Keratinocyte (primary cell): ENCODE measurements around the gene CCDC97. TPM values are rescaled to one million over a fixed set of nuclear protein-coding genes. Genes with fewer than 3 reads are reported as not detected.

Source experiments
- DNase-seq: peaks from one replicate; pipeline ENCODE4 v3.0.0-alpha.2; 2011; ENCODE audit warnings: low read depth, missing footprints, low spot score
- FAIRE-seq: peaks from 2 replicates; lab custom pipeline; 2011; peaks lifted over from hg19 to GRCh38; lab: Jason Lieb, UNC
- H2AFZ ChIP-seq: 2 replicates; pipeline ENCODE4 v1.6.0; 2012; ENCODE audit warnings: low read length, control low read depth, inconsistent platforms; ENCODE audit not compliant: control insufficient read depth
- H3K27ac ChIP-seq: 2 replicates; pipeline ENCODE4 v1.5.1; 2011; ENCODE audit warnings: low read length; ENCODE audit not compliant: control insufficient read depth, insufficient read depth
- H3K27me3 ChIP-seq: 3 replicates; pipeline ENCODE4 v1.6.0; 2011; ENCODE audit warnings: low read length; ENCODE audit not compliant: control insufficient read depth, insufficient read depth; ENCODE audit errors: extremely low read depth
- H3K36me3 ChIP-seq, 2 experiments: 2 replicates in 1 of 2; 3 replicates in 1 of 2; pipeline ENCODE4 v1.5.1; 2011; ENCODE audit warnings: low read length in 2 of 2, mild to moderate bottlenecking in 1 of 2; ENCODE audit not compliant: control insufficient read depth in 2 of 2, insufficient read depth in 2 of 2; ENCODE audit errors: extremely low read depth in 1 of 2
- H3K4me1 ChIP-seq: 3 replicates; pipeline ENCODE4 v1.5.1; 2011; ENCODE audit warnings: low read length; ENCODE audit not compliant: control insufficient read depth, insufficient read depth; ENCODE audit errors: extremely low read depth
- H3K4me2 ChIP-seq: 3 replicates; pipeline ENCODE4 v1.6.0; 2011; ENCODE audit warnings: low read depth, low read length; ENCODE audit not compliant: control insufficient read depth, insufficient read depth; ENCODE audit errors: extremely low read depth
- H3K4me3 ChIP-seq, 3 experiments: fragments of 200-600 bp in 1 of 3; sonication (generic) in 1 of 3; 2 replicates in 2 of 3; 3 replicates in 1 of 3; pipeline ENCODE4 v1.5.1; 2011 to 2016; ENCODE audit warnings: low read length in 3 of 3, mild to moderate bottlenecking in 3 of 3, control low read depth in 2 of 3, inconsistent platforms in 1 of 3, low read depth in 1 of 3, mixed read lengths in 1 of 3, mixed run types in 1 of 3, moderate library complexity in 1 of 3; ENCODE audit not compliant: control insufficient read depth in 2 of 3, insufficient read depth in 2 of 3; ENCODE audit errors: extremely low read depth in 1 of 3
- H3K79me2 ChIP-seq: 2 replicates; pipeline ENCODE4 v1.6.0; 2012; ENCODE audit warnings: low read length; ENCODE audit not compliant: control insufficient read depth, insufficient read depth
- H3K9ac ChIP-seq: 3 replicates; pipeline ENCODE4 v1.6.0; 2011; ENCODE audit warnings: low read length; ENCODE audit not compliant: control insufficient read depth, insufficient read depth; ENCODE audit errors: extremely low read depth
- H3K9me1 ChIP-seq: 3 replicates; pipeline ENCODE4 v1.6.0; 2011; ENCODE audit warnings: low read length; ENCODE audit not compliant: control insufficient read depth, insufficient read depth; ENCODE audit errors: extremely low read depth
- H3K9me3 ChIP-seq: 2 replicates; pipeline ENCODE4 v1.5.1; 2012; ENCODE audit warnings: low read depth, low read length; ENCODE audit not compliant: control insufficient read depth
- H4K20me1 ChIP-seq: 3 replicates; pipeline ENCODE4 v1.6.0; 2011; ENCODE audit warnings: low read length; ENCODE audit not compliant: control insufficient read depth, insufficient read depth; ENCODE audit errors: extremely low read depth
- CTCF ChIP-seq, 3 experiments: IDR thresholded peaks in 1 of 3; conservative IDR thresholded peaks in 1 of 3; optimal IDR thresholded peaks in 1 of 3; 2 replicates in 2 of 3; 3 replicates in 1 of 3; pipeline versions ENCODE3 to v1.5.1; 2011; ENCODE audit warnings: low read length in 3 of 3, mild to moderate bottlenecking in 3 of 3, moderate library complexity in 2 of 3, control low read depth in 1 of 3, inconsistent platforms in 1 of 3; ENCODE audit not compliant: insufficient read depth in 2 of 3; ENCODE audit errors: extremely low read depth in 1 of 3
- EZH2 ChIP-seq: IDR thresholded peaks from one replicate; pipeline ENCODE4 v1.6.1; 2012; ENCODE audit warnings: inconsistent platforms, mild to moderate bottlenecking, low read length, moderate library complexity
- dilution Hi-C: fragments of 300-500 bp; cut with MboI; formaldehyde crosslinking; loops from one replicate; pipeline ENCODE4 v1.7.0; 2020; ENCODE audit warnings: low sequenced_read_pairs; ENCODE audit not compliant: extremely low pct_ligation_motif_present
- polyA plus RNA-seq, 5 experiments: library from polyadenylated mRNA; depleted of rRNA in 3 of 5; stranded (reverse) in 3 of 5; stranded (forward) in 1 of 5; unstranded in 1 of 5; fragments of >200 nt; gene quantifications; 1 replicate in 1 of 5; 2 replicates in 3 of 5; 3 replicates in 1 of 5; pipeline versions ENCODE4 v1.2.1 to v1.2.3, GENCODE V29; 2011 to 2012; ENCODE audit warnings: missing spikeins in 2 of 5, low read depth in 1 of 5, low replicate concordance in 1 of 5

CCDC97 gene
- polyA plus RNA-seq, 1 donor (not counting 4 experiments of a cell fraction or from before 2014, with no cell fraction given) = 6.8 TPM

DNA sequence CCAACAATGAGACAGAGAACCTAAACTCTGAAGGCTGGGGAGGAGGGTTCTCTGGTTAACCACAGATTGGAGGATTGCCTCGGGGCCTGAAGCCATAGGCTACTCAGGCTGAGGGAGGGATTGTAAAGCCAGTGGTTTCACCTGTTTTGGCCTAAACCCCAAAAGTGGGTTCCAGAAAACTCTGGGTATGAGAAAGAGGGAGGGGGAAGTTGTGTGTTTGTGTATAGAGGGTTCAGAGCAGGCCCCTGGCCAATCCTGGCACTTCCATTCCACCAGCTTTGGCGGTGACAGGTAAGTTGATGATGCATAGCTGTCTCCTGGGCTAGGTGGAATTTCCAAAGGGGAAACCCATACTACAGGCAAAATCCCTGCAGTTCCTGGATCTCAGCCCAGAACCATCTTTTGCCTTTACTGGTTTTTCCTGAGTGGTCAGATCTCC is 13.5 kb upstream of the CCDC97 start:
- H2AFZ ChIP-seq = no peak overlapping the region
- H4K20me1 ChIP-seq = peaks cover 13% of the 10 kb centered on the region
- no peaks in the 10 kb centered on the region for H3K9me3 ChIP-seq
- dilution Hi-C loops = no loop called here
- DNase-seq (no peak), FAIRE-seq (no peak)
- H3K27ac ChIP-seq = peak overlapping the region; percentile 65
- H3K9ac ChIP-seq = peak overlapping the region; percentile 14
- TF ChIP-seq EZH2 (no peak), CTCF (optimal IDR thresholded peaks at IDR 0.05 in 1 of 3, IDR thresholded peaks at IDR 0.05 in 1 of 3, conservative IDR thresholded peaks at IDR 0.05 in 1 of 3; ENCODE audit: extremely low read depth in 1 of 3, insufficient read depth in 2 of 3, low read length in 3 of 3) (no peak)
- no peak overlapping the region for H3K4me3 ChIP-seq
- H3K79me2 ChIP-seq = peaks cover 2% of the 10 kb centered on the region
- H3K4me1 ChIP-seq = peaks cover 11% of the 10 kb centered on the region
- no peak overlapping the region for H3K4me2 ChIP-seq
- peaks cover 67 to 77% of the 10 kb centered on the region in 2 experiments for H3K36me3 ChIP-seq
- H3K9me1 ChIP-seq = no peaks in the 10 kb centered on the region
- no peaks in the 10 kb centered on the region for H3K27me3 ChIP-seq

- no peaks in the 10 kb centered on the region for H3K9me3 ChIP-seq
- H3K9me1 ChIP-seq = no peaks in the 10 kb centered on the region
- H3K27me3 ChIP-seq = no peaks in the 10 kb centered on the region
- TF ChIP-seq EZH2 (no peak), CTCF (optimal IDR thresholded peaks at IDR 0.05 in 1 of 3, IDR thresholded peaks at IDR 0.05 in 1 of 3, conservative IDR thresholded peaks at IDR 0.05 in 1 of 3; ENCODE audit: extremely low read depth in 1 of 3, insufficient read depth in 2 of 3, low read length in 3 of 3) (no peak)
- H3K27ac ChIP-seq = no peak overlapping the region
- H3K4me2 ChIP-seq = no peak overlapping the region
- no peak overlapping the region for H3K9ac ChIP-seq
- H3K79me2 ChIP-seq = peaks cover 2% of the 10 kb centered on the region
- dilution Hi-C loops = no loop called here
- peaks cover 13% of the 10 kb centered on the region for H4K20me1 ChIP-seq
- peaks cover 11% of the 10 kb centered on the region for H3K4me1 ChIP-seq
- H3K36me3 ChIP-seq = peaks cover 64 to 71% of the 10 kb centered on the region in 2 experiments
- no peak overlapping the region for H2AFZ ChIP-seq
- DNase-seq = no peak
- FAIRE-seq = no peak
- H3K4me3 ChIP-seq = no peak overlapping the region
These were observed 12.2 kb upstream of the CCDC97 start for GRCh38 chr19:41297628-41298347.
